Superior temporal gyrus (tissue), 1 donor: ENCODE measurements around the gene TMEM54.

Source experiments
- DNase-seq: peaks from one replicate; pipeline ENCODE4 v3.0.0-alpha.2; 2016; ENCODE audit errors: extremely low spot score

TMEM54 gene

DNA sequence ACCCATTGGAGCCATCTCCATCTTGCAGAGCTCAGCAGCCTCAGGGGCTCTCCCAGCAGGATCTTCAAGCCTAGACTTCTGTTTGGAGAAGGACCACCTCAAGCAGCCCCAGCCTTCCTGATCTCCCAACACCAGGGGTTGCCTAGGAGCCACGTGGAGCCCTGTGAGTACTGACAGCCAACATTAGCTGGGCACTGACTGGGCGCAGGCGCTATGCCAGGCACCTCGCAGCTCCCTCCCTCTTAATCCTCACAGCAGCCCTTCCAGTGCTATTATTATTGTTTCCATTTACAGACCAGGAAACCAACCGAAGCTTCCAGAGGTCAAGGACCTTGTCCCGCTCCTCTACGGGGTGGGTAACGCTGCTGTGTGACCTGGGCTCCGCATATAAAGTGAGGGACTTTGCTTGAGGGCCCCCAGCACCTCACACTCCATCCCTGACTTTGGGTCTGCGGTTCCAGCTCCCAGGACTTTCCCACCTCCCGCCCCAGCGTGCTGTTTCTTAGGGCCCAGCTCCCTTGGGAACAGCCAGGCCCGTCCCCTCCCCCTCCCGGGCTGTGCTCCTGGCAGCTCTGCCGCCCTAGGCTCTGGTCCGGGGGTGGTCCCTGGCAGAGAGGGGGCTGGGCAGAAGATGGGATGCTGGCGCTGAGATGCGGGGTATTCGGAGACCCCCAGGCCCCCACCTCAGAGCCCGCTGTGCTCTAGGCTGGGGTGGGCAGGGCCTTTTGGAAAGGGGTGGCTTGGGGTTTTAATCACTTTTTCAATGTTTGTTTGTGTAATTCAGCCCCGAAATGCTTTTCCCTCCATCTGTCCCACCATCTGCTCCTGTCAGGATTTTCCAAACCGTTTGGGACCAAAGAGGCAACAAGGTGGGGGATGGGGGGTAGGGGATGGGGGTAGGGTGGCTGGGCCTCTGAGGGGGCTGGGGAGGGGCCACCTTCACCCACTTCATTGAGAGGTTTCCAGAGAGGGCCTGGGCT lies 19.0 kb downstream of the TMEM54 start:
- no peak for DNase-seq

DNA sequence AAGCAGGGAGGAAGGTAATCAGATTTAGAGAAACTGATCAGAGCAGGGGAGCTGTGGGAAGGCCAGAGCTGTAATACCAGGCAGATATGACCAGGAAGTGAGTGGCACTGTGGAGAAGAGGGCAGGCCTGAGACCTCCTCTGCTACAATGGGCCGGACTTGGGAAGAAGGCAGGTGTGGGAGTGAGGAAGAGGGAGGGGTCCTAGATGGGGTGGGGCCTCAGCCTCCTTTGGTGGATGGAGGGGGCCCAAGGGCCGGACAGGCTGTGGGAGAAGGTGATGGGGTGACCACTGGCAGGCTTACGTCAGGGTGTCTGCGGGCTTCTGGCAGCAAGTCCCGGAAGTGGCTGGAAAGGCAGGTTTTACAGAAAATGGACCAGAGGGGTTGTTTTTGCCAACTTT lies 19.9 kb downstream of the TMEM54 start:
- DNase-seq: no peak

- no peak for DNase-seq
Observed at GRCh38 chr1:32878637-32879041, 22.6 kb downstream of the TMEM54 start.

GRCh38 chr1:32878183-32878582 lies 23.0 kb downstream of the TMEM54 start:
- DNase-seq: no peak

- DNase-seq: no peak
Observed at GRCh38 chr1:32877211-32878110, 23.7 kb downstream of the TMEM54 start.

- DNase-seq: no peak
Observed at GRCh38 chr1:32876341-32877210, 24.6 kb downstream of the TMEM54 start.

DNA sequence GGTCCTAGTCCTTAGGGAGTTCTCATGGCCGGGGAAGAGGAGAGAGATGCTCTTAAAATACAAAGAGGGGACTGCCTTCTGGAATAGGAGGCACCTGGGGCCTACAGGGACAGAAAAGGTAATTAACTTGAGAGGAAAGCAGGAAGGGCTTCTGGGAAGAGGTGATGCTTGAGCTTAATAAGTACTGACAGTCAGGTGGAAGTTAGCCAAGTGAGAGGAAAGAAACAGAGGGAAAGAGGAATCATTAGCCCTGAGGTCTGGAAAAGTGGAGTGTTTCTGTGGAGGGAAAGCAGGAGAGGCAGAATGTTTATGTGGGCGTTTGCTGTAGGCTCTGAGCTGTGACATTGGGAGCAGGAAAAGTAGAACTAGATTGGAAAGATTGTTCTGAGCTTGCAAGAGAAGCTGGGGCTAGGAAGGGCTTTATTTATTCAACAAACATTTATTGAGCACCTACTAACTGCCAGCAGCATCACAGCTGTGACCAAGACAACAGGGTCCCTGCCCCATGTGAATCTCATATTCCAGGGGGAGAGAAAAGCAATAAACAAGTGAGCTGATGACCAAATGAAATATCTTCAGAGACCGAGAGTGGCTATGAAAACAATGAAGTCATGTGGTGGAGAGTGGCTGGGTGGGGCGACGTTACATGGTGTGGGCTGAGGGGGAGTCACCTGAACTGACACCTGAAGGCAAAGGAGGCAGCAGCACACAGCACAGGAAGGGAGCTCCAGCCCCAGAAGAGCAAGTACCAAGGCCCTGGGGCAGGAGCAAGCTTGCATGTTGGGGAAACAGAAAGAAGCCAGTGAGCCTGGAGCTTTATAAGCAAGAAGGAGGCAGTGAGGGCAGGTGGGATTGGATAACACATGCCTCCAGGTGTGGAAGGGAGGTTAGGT lies 26.1 kb downstream of the TMEM54 start:
- DNase-seq: no peak

GRCh38 chr1:32873484-32873883 lies 27.7 kb downstream of the TMEM54 start:
- DNase-seq: no peak

- no peak for DNase-seq
Observed at GRCh38 chr1:32872192-32872460, 29.1 kb downstream of the TMEM54 start.

GRCh38 chr1:32871364-32872191 lies 29.6 kb downstream of the TMEM54 start:
- no peak for DNase-seq

DNA sequence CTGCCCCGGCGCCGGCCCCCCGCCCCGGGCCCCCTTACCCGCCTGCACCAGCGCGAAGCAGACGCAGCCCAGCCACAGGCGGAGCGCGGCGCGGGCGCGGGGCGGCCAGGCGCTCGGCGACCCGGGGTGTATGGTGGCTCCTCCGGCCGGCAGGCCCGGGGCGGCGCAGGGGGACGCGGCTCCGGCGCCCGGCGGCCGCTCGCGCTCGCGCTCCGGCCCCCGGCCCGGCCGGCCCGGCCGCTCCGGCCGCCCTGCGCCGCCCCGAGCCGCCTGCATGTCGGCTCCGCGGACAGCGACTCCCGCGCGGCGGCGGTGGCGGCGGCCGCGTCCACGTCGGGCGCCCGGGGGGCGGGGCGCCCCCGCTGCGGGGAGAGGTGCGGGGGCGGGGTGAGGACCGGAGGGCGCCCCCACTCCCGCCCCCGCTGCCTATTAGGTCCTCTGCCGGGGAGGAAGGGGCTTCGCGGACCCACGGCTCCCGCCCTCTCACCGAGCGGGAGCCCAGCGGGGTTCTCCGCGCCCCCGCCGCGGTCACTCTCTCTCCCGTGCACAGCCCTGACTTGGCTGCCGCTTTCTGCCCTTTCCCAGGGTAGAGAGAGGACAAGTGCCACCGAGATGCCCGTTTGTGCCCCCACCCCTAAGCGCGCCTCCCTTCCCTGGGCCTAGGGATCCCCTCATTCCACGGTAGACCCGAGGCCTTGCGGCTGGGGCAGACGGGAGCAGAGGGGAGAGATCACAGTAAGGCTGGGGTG lies 30.4 kb downstream of the TMEM54 start, which contains the start of gene FNDC5:
TSS of gene FNDC5 (minus strand) at position 298 of the 749 bp plus-strand sequence.
- DNase-seq: no peak

- no peak for DNase-seq
Observed at GRCh38 chr1:32869923-32870614, 31.1 kb downstream of the TMEM54 start.

DNA sequence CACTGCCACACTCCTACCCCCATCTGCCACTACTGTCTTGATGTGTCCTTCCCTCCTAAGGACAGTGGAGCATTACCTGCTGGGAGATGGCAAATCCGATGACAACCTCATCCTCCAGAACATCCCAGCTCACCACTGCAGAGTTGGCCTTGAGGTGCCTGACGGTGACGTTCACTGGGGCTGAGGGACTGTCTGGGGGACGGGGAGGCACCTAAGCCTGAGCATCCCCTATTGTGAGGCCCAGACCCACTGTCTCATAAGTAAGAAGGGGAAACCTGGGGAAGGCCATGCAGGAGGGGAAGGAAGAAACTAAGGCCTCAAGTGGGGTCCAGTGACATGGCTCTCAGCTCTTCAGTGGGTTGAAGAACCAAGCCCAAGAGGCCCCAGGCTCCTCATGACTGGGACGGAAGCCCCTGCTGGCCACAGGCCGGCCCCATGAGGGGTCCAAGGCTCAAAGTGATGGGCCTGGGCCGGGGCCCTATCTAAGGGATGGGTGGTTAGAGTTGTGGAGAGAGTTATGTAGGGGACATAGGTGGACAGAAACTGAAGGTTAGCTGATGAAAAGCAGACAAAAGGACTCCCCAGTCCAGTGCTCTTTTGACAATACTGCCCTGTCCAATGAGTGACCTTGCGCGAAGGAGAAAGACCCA lies 32.3 kb downstream of the TMEM54 start:
- DNase-seq: no peak

DNA sequence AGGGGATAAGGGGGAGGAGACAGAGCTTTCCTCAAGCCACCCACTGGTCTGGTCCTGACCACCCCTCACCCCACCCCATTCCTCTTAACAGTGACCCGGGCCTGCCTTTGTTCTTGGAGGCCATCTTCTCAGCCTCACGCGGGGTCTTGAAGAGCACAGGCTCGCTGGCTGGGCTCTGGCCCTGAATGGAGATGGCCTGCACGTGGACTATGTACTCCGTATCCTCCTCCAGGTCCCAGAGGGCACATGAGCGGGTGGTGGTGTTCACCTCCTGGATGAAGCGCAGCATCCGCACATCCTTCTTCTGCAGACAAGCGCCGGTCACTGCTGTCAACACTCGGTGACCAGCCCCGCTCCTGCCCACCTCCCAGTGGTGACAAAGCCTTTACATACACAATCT lies 33.1 kb downstream of the TMEM54 start:
- no peak for DNase-seq

DNA sequence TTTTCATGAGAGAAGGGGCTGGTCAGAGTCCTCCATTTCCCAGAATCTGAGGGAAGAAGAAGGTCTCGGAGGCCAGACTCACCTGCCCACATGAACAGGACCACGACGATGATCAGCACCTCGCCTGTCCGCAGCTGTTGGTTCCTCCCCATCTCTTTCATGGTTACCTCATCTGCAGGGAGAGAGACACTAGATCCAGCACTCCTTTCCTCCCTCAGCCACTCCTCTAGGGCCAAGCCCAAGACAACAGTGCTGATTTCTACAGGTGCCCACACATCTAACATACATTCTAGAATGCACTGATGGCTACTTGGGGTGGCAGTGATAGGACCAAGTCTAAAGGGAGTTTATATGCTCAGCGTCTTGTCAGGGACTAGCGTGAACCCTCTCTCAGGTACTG lies 33.5 kb downstream of the TMEM54 start:
- no peak for DNase-seq

GRCh38 chr1:32867151-32867550 lies 34.0 kb downstream of the TMEM54 start:
- no peak for DNase-seq

DNA sequence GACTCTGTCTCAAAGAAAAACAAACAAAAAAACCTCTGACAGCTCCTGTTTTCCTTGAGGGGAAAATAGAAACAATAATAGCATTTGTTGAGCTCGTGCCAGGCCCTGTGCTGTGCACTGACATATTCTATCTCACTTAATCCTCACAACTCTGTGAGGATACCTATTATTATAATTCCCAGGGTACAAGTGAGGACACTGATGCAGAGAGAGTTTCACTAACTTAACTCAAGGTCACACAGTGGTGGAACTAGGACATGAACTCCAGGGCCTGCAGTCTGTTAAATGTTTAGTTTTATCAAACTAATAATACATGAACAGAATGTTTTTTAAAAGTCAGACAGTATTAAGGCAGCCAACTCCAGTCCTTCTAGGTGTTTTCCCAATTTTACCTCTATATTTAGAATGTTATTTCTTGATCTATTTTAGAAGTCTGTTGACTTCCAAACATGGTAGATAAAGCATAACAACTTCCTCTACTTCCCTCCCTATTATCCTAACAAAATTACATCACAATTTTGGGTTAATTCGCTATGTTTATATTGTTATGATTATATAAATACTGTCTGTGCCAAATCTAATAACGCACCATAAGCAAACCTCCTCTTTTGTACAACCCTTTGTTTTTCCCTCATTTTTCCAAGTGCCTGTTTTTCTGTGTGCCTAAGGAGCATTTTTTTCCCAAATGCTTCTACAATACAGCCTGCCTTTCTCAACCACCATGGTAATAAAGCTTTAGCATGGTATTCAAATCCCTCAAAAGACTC lies 35.4 kb downstream of the TMEM54 start:
- DNase-seq: no peak
